Omental fat pad (tissue), 4 donors: ENCODE results near the gene IL37. TPM values are rescaled to one million over a fixed set of nuclear protein-coding genes. Genes with fewer than 3 reads are reported as not detected.
"Not testable (repeated sequence)": the region's sequence is repeated elsewhere in the genome, so short reads cannot be mapped to it uniquely, and the experiment has no call there.

Experiments
- ATAC-seq: fragments of 150-250 bp; one replicate; pipeline ENCODE4 v1.9.1; 2016; ENCODE audit warnings: mild to moderate bottlenecking, moderate library complexity; ENCODE audit not compliant: low FRiP score
- DNase-seq: peaks from one replicate; pipeline ENCODE4 v3.0.0-alpha.2; 2019; ENCODE audit warnings: low spot score
- total RNA-seq, 4 donors: library from RNA; depleted of rRNA; stranded (reverse); fragments of >200 nt; gene quantifications; one replicate each; pipeline ENCODE4 v1.1.0, GENCODE V29; 2016
- TF ChIP-seq, protein P1 (sequence below), 3 donors: fragments of 450-650 bp; IDR thresholded peaks; one replicate each; pipeline ENCODE4 v1.5.1; 2016 to 2017; ENCODE audit warnings: antibody characterized with exemption in 3 of 3, mild to moderate bottlenecking in 3 of 3, moderate library complexity in 2 of 3

The IL37 gene
- total RNA-seq, 4 donors from 2014 or later = not detected

DNA sequence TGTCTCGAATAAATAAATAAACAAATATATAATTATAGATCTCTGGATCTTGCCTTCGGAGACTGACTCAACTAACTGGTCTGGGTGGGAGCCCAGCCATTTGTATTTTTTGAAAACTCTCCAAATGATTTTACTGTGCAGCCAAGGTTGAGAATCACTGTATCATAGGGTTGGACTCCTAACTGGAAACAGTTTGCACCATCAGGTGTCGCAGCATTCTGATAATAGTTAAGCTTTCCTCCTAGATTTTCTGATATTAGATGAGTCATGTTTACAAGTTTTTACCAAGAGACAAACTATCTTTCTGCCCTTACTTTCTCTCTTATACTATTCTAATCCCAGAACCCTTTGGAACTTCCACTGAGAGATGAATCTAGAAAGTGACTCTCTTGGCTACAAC lies 16.8 kb downstream of the IL37 start:
- ATAC-seq (no peak), DNase-seq (no peak)
- TF ChIP-seq, protein P1, sequence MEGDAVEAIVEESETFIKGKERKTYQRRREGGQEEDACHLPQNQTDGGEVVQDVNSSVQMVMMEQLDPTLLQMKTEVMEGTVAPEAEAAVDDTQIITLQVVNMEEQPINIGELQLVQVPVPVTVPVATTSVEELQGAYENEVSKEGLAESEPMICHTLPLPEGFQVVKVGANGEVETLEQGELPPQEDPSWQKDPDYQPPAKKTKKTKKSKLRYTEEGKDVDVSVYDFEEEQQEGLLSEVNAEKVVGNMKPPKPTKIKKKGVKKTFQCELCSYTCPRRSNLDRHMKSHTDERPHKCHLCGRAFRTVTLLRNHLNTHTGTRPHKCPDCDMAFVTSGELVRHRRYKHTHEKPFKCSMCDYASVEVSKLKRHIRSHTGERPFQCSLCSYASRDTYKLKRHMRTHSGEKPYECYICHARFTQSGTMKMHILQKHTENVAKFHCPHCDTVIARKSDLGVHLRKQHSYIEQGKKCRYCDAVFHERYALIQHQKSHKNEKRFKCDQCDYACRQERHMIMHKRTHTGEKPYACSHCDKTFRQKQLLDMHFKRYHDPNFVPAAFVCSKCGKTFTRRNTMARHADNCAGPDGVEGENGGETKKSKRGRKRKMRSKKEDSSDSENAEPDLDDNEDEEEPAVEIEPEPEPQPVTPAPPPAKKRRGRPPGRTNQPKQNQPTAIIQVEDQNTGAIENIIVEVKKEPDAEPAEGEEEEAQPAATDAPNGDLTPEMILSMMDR (IDR thresholded peaks at IDR 0.05) = no peak

DNA sequence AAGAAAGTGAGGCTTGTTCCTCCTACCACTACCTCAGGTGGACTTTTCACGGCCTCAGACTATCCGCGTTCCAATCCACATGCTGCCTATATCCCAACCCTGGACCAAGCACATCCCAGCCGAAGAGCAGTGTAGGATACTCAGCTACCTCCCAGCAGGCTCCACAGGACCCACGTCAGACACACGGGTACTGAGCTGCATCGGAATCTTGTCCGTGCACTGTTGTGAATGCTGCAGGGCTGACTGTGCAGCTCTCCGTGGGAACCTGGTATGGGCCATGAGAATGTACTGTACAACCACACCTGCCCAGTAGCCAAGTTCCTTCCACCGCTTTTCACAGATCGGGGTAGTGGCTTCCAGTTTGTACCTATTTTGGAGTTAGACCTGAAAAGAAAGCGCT lies 22.3 kb downstream of the IL37 start:
- TF ChIP-seq, protein P1 (IDR thresholded peaks at IDR 0.05) = no peak
- DNase-seq = no peak
- ATAC-seq = no peak

DNA sequence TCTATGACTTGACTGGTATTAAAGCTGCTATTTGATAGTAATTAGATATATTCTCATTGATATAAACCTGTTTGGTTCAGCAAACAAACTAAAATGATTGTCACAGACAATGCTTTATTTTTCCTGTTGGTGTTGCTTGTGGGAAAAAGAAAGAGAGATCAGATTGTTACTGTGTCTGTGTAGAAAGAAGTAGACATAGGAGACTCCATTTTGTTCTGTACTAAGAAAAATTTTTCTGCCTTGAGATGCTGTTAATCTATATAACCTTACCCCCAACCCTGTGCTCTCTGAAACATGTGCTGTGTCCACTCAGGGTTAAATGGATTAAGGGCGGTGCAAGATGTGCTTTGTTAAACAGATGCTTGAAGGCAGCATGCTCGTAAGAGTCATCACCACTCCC lies 23.2 kb downstream of the IL37 start:
- not testable (repeated sequence) for ATAC-seq, DNase-seq

DNA sequence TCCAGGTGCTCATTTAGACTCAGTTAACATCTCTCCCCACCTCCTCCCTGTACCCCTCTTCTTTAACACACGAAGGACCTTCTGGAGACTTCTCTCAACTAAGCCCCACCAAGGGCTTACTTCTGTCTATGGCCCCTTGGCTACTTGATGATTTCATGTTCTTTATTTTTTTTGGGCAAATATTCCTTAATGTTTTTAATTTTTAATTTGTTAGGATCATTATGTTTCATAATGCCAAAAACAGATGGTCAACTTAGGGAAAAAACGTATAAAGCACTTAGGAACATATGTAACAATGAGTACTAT lies 25.9 kb downstream of the IL37 start:
- TF ChIP-seq, protein P1 (IDR thresholded peaks at IDR 0.05) = no peak
- DNase-seq = no peak
- ATAC-seq = no peak

DNA sequence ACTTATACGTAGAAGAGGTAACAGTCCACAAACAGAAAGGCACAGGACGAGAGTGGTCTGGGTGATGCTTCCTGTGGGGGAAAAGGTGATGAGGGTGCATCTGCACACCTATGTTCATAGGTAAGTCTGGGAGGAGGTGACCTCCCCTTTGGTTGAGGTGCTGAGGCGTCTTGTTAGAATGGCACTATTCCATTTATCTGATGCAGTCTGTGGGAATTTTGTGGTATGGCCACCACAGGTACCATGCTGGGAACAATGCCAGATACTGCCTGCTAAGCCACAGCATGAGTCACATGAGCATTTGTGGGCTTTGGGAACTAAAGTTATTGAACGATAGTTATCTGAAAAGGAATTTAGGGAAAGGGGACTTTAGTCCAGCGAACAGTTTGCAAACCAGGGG lies 27.9 kb downstream of the IL37 start:
- TF ChIP-seq, protein P1 (IDR thresholded peaks at IDR 0.05) = no peak
- no peak for ATAC-seq
- DNase-seq = no peak

DNA sequence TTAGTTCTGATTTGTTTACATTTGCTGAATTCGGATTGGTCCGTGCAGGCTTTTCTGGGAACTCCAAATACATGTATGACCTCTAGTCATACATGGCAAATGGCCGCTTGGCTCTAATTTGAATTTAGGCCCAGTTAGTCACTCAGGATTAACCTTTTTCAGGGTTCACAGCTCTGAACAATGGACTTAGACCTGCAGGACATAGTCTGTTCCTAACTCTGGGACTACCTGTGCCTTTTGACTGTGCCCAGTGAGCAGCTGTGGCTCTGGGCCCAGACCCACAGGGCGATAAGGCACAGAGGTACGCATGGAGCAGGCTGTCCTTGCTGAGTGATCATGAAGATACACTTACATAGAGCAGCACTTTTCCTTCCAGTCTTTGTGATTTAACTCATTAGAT lies 28.5 kb downstream of the IL37 start:
- DNase-seq (no peak), ATAC-seq (no peak)
- TF ChIP-seq, protein P1 (IDR thresholded peaks at IDR 0.05) = no peak

DNA sequence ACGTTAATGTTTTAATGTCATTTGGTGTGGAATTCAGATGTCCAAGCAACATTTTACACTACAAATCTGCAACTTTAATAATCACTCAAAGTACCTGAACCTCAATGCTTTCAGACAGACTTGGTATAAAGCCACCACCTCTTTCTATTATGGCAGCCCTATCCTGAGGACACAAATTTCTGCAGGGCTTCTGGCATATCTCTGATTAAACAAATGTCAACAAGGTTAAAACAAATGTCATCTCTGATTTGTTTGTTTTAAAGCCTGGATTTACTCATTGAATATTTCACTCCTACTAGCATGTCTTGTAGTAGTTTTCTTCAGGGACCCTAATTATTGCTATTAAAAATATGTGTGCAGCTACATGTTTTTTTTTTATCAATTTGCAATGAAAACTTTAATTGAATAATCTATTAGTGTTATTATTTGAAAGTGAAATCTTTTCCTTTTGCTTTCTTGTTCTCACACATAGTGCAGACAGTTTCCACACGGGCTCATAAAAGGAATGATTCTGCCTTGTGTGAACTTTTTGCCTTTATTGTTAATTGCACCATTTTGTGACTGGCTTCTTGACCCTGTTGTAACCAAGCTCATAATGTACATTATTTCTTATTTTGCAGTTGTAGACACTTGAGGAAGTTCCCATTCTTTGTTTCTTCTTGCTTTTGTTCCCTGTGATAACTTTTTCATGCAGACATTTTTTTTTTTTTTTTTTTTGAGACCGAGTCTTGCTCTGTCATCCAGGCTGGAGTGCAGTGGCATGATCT lies 30.1 kb downstream of the IL37 start:
- no peak for DNase-seq
- TF ChIP-seq, protein P1 (IDR thresholded peaks at IDR 0.05) = no peak
- no peak for ATAC-seq
